ENCODE results near the gene CELF2. TPM values are rescaled to one million over a fixed set of nuclear protein-coding genes. Genes with fewer than 3 reads are reported as not detected.
A peak's percentile ranks its signal among the peaks of the same experiment; 100 is the strongest.
"Not testable (repeated sequence)": the region's sequence is repeated elsewhere in the genome, so short reads cannot be mapped to it uniquely, and the experiment has no call there.

CELF2 gene
- total RNA-seq: 201 TPM

DNA sequence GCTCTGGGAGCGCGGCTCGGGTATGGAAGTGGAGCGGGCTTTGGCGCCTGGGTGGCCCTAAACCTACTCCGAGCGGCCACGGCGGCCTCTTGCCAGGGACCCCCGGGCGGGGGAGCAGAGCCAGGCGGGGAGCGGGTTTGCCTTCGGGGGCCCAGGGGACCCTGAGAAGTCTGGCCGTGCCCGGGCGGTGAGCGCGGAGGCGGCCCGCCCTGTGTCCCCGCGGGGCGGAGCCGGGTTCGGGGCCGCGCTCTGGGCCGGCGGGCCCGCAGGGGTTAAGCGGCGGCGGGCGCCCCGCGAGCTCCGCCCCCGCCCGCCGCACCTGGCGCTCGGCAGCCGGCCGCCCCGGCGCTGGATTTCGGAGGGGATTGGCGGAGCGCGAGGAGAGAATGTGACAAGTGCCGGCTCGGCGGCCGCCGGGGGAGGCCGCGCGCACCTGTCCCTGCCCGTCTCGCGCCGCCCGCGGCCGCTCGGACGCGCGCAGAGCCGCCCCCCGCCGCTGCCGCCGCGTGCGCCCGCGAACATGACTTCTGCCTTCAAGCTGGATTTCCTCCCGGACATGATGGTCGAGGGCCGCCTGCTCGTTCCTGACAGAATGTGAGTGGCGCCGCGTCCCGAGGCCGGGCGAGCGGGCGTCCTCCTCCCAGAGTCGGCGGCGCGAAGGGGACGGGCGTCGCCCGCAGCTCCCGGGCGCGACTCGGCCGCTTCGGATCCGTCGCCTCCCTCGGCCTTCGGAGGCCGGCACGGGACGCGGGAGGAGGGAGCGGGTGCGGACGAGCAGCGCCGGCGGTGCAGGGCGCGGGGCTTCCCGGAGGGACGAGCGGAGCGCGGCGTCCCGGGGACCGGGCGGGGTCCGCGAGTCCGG, at the start of gene CELF2:
CELF2 (plus strand) TSS at position 303 of the 862 bp plus-strand sequence; CDS start at position 521, 218 bp downstream.
- peak in 2 of 3 donors; percentile 43 to 45 for DNase-seq (ENCODE audit: low read depth in 2 of 3, low spot score in 2 of 3)

DNA sequence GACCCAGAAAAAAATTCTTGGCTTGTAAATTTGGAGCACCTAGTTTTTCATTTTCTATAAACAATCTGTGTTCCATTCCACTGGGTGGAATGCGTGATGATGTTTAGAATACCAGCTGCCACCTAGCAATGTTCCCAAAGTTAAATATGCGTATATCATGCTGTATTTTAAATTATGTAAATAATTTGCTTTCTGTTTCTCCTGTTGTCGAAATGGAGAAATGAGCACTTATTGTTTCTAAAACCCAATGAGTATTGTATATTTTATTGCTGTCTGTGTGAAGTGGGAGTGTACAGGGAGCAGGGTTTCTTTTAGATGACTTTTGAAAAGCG, 49.4 kb upstream of the CELF2 start:
- DNase-seq (ENCODE audit: low read depth in 2 of 3, low spot score in 2 of 3): no peak

DNA sequence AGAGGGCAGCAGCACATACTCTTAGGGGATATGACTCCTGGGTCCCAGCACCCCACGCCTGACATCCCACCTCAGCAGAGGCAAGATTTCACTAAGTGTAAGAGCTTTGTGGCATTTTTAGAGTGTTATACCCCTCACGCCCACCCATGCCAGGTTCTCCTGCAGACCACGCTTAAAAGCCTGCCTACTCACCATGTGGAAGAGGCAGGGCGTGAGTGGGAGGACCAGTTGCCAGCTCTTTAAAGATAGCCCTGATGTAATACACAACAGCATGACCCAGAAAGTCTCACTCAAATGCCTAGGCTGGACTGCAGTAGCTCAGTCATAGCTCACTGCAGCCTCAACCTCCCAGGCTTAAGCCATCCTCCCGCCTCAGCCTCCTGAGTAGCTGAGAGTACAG, 44.4 kb upstream of the CELF2 start:
- DNase-seq (ENCODE audit: low read depth in 2 of 3, low spot score in 2 of 3): no peak

DNA sequence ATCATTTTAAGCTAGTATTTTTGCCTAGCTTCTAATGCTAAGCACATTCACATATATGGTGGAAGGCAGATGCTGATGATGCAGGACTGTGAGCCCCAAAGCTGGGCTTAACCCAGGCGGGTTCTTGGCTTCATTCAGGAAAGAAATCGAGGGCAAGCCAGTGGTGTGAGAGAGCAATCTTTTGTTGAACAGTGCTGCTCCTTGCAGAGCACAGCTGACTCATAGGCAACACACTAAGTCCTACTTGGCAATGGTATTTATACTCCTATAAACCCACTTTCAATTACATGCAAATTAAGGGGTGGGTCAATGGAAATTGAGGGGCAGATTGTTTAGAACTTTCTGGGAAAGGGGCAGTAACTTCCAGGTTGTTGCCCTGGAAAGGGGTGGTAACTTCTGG, 42.0 kb upstream of the CELF2 start:
- DNase-seq (ENCODE audit: low read depth in 2 of 3, low spot score in 2 of 3): no peak

DNA sequence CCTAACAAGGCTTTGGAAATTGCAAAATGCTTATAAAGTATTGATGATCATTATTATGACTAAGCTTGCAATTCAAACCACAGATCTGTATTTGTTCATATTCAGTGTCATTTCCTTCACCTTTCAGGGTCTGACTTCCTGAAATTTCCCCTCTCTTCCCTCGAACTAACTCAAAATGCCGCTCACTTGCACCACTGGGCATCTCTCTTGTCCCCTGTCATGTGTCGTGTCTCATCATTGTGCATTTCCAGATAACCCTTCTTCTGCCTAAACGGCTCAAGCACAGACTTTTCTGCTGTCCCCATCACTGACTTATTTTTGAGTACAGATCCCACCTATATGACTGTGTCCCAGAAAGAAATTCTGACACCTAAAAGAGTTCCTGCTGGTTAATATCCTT, 41.0 kb upstream of the CELF2 start:
- DNase-seq (ENCODE audit: low read depth in 2 of 3, low spot score in 2 of 3): no peak

DNA sequence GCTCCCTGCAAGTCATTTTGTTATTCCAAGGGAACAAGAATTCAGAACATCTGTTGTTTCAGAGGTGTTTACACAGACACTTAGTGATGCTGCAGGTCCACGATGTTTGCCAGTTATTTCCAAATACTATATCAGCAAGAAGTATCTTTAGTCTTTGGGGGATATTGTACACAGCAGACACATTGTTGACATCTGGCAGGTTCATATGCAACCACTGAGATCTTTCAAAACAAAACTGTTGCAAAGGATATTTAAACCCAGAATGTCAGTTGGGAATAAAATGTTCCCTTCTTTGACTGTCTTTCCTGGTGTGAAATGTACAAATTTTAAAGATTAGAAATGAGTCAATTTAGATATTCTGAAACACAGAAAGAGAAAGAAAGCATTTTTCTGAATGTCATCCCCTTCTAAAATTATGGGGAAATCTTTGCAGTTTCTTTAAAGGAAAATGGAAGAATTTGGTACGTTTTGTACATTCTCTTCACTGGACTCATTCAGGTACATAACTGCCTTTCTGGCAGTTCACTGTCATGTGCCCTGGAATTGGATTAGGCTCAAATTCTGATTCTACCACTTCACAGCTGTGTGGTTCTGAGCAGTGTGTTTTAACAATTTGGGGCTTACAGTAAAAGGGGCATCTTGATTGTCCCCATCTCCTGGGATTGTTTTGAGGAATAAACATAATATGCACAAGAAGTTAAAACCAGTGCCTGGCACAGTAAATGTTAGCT, 40.3 kb upstream of the CELF2 start:
- DNase-seq (ENCODE audit: low read depth in 2 of 3, low spot score in 2 of 3): no peak

DNA sequence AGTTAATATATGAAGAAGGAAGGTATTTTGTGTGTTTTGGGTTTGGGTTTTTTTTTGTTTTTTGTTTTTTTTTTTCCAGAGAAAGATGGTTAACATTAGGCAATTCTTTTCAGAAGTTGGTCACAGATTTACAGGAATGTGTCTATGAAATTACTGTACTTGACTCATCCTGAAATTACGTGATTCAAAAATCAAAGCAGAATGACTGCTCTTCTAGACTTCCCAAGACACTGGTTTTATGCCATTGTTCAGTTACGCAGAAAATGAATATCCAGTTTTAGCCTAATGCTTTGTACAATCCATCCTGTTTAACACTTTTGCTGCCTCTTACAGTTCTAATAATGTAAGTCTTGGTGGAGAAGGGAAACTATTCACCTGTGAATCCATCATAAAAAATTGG, 39.7 kb upstream of the CELF2 start:
- DNase-seq (ENCODE audit: low read depth in 2 of 3, low spot score in 2 of 3): no peak

DNA sequence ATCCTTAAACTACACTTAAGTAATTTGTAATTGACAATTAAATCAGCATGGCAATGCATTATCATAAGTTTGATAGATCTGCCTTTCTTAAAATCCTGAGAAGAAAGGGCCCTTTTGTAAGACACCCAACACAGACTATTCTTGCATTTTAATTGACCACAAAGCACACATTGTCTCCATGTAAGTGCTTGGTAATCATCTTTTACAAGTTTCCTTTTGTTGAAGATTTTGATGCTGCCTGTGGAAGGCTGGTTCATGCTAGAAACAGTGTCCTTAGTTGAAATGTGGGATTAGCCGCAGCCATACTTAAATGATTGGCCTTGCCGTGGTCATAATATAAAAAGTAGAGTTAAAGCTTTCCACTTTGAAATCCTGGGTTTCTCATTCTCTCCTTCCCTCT, 32.3 kb upstream of the CELF2 start:
- DNase-seq (ENCODE audit: low read depth in 2 of 3, low spot score in 2 of 3): no peak

DNA sequence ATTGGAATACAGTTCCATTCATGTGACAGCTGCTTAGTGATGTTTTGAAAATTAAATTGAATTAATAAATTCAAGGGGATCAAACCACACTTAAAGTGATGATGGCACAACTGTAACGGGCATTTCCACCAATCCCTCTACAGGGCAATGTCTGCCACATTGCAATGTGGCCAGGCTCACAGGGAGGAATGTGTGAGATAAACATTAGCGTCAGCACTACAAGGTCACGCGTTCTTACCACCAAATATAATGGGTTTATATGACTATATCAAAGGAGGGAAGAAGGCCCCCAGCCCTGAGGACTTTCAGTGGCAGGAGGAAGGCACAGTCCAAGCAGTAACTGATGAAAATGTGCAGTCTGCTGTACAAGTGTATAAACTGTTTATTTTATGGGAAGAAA, 31.1 kb upstream of the CELF2 start:
- no peak for DNase-seq (ENCODE audit: low read depth in 2 of 3, low spot score in 2 of 3)

DNA sequence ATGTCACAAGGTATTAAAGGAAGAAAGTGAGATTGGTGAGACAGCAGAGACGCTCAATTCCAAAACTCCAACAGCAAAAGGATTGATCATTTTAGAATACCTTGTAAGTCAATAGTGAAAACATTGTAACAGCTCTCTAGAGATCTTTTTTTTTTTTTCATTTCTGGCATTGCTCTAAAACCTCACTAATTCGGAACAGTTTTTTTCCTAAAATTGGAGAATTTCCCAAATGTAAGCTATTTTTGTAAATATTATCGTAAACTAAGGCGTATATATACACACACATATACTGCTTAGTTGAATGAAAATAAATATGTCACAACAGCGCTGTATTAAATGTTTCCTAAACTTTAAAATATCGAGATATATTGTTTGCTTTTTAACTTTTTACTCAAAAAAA, 30.6 kb upstream of the CELF2 start:
- DNase-seq (ENCODE audit: low read depth in 2 of 3, low spot score in 2 of 3): no peak

DNA sequence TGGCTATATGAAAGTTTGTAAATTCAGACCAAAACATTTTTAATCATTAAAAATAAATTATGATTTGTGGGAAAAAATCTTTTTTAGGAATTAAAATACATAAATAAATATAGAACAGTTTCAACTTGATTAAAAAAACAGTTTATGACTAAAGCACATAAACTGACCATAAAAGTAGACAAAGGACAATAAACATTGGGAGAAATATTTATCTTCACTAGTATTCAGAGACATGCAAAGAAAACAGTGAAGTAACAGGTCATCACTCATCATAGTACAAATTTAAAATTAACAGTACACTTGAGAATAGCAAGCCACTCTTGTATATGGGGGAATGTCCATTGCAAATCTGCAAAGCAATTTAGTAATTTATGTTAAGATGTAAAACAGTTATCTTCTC, 28.0 kb upstream of the CELF2 start:
- no peak for DNase-seq (ENCODE audit: low read depth in 2 of 3, low spot score in 2 of 3)

DNA sequence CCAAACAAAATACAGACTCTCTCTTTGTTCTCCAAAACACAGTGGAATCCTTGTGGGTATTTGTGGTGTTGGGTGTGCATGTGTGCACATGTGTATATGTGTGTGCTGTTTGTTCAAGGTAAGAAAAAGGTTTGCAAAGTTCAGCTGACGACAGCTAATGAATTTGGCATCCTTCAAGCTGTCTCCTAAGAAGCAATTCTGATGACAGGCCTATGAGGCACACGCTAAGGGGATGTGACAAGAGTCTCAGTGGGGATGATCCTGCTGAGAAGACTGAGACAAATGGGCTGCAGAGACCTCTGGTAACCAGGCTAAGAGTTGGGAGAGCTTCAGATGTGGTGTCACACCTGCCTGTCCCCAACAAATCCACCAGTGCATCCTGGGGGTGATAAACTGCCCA, 26.5 kb upstream of the CELF2 start:
- DNase-seq (ENCODE audit: low read depth in 2 of 3, low spot score in 2 of 3): no peak

DNA sequence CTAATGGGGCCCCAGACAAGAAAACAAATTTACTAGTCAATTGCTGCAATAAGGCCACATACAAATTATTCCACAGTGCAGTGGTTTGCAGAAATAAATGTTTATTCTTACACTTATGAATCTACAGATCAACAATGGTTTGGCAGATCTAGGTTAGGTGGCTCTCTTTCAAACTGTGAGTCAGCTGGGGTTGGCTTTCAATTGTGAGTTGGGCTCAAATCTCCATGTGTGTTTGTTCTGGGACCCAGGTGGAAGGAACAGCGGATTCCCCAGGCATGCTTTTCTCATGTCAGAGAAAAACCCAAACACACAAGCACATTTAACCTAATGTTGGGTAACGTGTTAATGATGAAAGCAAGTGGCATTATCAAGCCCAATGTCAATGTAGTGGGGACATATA, 25.6 kb upstream of the CELF2 start:
- DNase-seq (ENCODE audit: low read depth in 2 of 3, low spot score in 2 of 3): no peak

DNA sequence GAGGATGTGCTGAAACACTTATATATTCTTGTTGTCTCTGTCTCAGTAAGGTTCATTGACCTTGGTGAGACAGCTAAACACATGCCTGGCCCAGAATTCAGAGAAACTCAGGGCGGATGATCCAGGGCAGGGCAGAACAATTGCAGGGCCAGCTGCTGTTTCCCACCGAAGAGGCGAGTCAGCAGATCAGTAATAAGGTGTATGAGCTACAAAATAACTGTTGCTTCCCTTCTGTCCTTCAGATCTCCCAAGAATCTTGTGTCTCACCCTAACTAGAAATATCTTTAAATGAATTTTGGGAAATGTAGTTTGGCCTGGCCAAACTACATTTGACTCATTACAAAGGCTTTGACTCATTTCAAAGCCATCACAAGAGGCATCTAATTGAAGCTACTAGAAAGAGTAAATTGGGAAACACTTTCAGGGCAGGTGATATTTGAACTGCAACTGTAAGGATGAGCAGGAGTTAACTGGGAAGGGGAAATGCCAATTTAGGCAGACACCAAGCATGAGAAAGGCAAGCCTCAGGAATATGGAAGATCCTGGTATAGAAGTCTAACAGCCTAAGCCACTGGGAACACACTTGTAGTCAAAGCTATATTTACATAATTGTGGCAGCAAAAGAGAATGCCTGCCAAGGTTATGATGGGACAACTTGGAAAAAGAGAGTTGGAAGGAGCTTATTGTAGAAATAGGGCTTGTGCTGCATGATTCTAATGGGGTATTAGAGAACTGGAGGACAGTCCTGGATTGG, 24.5 kb upstream of the CELF2 start:
- no peak for DNase-seq (ENCODE audit: low read depth in 2 of 3, low spot score in 2 of 3)

DNA sequence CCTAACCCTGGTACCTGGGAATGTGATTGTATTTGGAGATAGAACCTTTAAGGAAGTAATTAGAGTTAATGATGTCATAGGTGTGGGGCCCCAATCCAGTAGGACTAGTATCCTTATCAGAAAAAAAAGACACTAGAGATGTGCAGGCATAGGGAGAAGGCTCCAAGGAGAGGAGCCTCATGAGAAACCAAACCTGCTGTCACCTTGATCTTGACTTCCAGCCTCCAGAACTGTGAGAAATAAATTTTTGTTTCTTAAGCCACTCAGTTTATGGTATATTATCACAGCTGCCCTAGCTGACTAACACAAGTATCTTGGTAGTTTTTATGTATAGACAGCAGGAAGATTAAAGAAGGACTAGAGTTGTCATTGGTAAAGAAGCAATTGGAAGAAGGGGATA, 23.9 kb upstream of the CELF2 start:
- no peak for DNase-seq (ENCODE audit: low read depth in 2 of 3, low spot score in 2 of 3)

DNA sequence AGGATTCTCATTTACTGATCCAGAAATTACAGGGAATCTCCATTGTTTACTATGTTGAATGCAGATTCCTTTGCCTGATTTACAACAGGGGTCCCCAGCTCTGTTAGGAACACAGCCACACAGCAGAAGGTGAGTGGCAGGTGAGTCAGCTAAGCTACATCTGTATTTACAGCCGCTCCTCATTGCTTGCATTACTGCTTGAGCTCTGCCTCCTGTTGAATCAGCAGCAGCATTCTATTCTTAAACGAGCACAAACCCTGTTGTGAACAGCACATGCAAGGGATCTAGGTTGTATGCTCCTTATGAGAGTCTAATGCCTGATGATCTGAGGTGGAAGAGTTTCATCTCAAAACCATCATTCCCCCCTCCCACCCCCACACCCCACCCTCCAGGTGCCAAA, 23.3 kb upstream of the CELF2 start:
- no peak for DNase-seq (ENCODE audit: low read depth in 2 of 3, low spot score in 2 of 3)

DNA sequence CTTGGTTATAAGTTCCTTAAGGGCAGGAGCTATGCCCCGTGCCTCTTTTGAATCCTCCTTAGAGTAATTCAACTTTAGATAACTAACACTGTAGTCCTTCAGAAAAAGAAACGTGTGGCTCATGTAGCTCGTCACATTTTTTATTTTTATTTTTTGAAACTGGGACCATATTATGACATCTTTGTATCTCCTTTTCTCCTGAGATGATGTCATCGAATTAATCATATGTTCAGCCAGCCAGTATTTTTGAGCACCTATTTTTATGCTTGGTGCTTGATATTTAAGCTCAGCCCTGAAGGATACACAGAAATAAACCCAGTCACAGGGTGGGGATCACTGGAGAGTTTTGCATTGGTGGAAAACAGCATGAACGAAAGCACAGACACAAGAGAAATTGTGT, 22.6 kb upstream of the CELF2 start:
- DNase-seq (ENCODE audit: low read depth in 2 of 3, low spot score in 2 of 3): no peak

DNA sequence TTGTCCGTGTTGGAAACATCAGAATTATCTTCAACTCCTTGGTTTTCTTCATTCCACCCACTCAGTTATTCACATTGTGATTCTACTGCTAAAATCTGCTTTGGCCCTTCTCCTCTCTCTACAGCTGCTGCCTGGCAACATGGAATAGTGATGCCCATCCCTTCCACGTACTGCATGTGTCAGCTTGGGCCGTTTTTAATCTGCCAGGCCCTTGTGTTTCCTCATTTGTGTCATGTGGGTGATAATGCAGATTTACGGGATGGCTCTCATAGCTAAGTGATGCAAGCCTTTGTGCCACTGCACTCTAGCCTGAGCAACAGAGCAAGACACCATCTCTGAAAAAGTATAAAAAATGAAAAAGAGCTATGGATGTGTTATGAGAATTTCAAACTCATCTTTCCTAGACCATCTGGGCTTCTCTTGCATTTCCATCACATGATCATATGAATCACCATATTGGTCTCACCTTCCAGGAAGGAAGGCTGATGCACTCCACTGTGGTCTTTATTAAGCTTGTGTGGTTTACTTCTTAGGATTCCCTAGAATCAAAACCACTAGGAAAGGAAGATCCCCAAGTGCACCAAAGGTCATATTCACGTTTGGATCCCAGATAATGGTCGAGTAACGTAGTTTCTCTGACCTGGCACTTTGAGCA, 20.6 kb upstream of the CELF2 start:
- DNase-seq (ENCODE audit: low read depth in 2 of 3, low spot score in 2 of 3): peak in 2 of 3 donors; percentile 34 to 48

DNA sequence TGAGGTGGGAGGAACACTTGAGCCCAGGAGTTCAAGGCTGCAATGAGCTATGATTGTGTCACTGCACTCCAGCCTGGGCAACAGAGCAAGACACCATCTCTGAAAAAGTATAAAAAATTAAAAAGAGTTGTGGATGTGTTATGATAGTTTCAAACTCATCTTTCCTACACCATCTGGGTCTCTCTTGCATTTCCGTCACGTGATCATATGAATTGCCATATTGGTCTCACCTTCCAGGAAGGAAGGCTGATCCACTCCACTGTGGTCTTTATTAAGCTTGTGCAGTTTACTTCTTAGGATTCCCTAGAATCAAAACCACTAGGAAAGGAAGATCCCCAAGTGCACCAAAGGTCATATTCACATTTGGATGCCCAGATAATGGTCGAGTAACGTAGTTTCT, 18.2 kb upstream of the CELF2 start:
- not testable (repeated sequence) for DNase-seq (ENCODE audit: low read depth in 2 of 3, low spot score in 2 of 3)

DNA sequence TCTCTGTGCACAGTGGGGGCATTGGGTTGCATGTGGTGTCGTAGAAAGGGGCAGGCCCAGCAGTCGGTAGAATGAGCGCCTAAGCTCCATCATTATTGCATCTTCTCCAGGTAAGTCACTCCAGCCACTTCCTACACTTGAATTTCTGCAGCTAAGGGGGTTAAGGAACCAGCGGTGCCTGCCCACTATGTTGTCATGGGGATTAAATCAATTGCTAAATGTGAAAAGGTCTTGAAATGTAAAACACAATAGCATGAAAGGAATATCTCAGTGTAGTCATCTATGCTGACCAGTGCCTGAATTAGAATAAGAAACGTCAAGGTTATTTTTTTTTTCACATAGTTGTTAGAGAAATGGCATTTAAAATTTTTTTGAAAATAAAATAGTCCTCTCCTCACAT, 15.2 kb upstream of the CELF2 start:
- DNase-seq (ENCODE audit: low read depth in 2 of 3, low spot score in 2 of 3): no peak

DNA sequence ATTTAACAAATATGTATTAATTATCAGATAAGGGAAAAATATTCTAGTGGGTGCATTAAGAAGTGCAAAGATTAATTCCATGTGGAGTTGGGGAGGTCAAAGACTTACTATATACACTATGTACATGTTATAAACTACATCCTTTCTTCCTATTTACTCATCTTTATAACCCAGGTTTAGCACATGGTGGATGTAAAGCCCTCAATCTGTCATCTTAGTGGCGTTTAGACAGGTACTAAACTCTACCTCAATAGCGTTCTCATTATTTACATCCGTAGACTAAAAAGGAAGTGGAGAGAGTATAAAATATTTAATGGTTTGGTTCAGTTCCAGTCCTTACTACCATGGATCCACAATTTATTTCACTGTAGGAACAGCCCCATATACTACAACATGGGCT, 14.8 kb upstream of the CELF2 start:
- DNase-seq (ENCODE audit: low read depth in 2 of 3, low spot score in 2 of 3): no peak

Data from hematopoietic multipotent progenitor cell (in vitro differentiated cells).